Adipocyte (in vitro differentiated cells): Measurements from ENCODE around the gene AMDHD2.
"Not testable (repeated sequence)": the region's sequence is repeated elsewhere in the genome, so short reads cannot be mapped to it uniquely, and the experiment has no call there.

ENCODE experiments used
- DNase-seq: peaks from one replicate; pipeline ENCODE4 v3.0.0-alpha.2; 2015; ENCODE audit warnings: low read depth
- H3K27me3 ChIP-seq: replicated peaks from 2 replicates; pipeline ENCODE4 v1.7.0; 2013; ENCODE audit warnings: mild to moderate bottlenecking, low read length, moderate library complexity; ENCODE audit not compliant: control insufficient read depth, insufficient read depth
- H3K36me3 ChIP-seq: 2 replicates; pipeline ENCODE4 v1.7.0; 2013; ENCODE audit warnings: low read length, mild to moderate bottlenecking, moderate library complexity; ENCODE audit not compliant: control insufficient read depth, insufficient read depth, severe bottlenecking
- H3K4me1 ChIP-seq: 2 replicates; pipeline ENCODE4 v1.7.0; 2013; ENCODE audit warnings: mild to moderate bottlenecking, low read length, moderate library complexity; ENCODE audit not compliant: control insufficient read depth, insufficient read depth
- H3K4me3 ChIP-seq: 2 replicates; pipeline ENCODE4 v1.7.0; 2013; ENCODE audit warnings: mild to moderate bottlenecking, low read length, moderate library complexity
- H3K9ac ChIP-seq: 2 replicates; pipeline ENCODE4 v1.7.0; 2013; ENCODE audit warnings: mild to moderate bottlenecking, low read length, moderate library complexity
- H3K9me3 ChIP-seq: 2 replicates; pipeline ENCODE4 v1.7.0; 2013; ENCODE audit warnings: mild to moderate bottlenecking, low read length, moderate library complexity; ENCODE audit not compliant: control insufficient read depth

AMDHD2 gene

DNA sequence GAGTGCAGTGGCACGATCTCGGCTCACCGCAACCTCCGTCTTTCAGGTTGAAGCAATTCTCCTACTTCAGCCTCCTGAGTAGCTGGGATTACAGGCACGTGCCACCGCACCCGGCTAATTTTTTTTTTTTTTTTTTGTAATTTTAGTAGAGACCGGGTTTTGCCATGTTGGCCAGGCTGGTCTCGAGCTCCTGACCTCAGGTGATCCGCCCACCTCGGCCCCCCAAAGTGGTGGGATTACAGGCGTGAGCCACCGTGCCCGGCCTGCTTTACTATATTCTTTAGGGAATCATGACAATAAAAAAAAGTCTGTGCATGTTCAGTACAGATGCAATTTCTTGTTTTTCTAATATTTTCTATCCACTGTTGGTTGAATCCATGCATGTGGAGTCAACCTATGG, 23.6 kb downstream of the AMDHD2 start:
- not testable (repeated sequence) for H3K4me1 ChIP-seq, DNase-seq, H3K27me3 ChIP-seq

GRCh38 chr16:2550283-2550878, 30.2 kb downstream of the AMDHD2 start:
- not testable (repeated sequence) for H3K9ac ChIP-seq, H3K4me1 ChIP-seq, H3K4me3 ChIP-seq, H3K36me3 ChIP-seq, H3K27me3 ChIP-seq, DNase-seq, H3K9me3 ChIP-seq

More for the DNA sequence above, 23.6 kb downstream of the AMDHD2 start:
- not testable (repeated sequence) for H3K36me3 ChIP-seq, H3K9ac ChIP-seq, H3K4me3 ChIP-seq, H3K9me3 ChIP-seq

DNA sequence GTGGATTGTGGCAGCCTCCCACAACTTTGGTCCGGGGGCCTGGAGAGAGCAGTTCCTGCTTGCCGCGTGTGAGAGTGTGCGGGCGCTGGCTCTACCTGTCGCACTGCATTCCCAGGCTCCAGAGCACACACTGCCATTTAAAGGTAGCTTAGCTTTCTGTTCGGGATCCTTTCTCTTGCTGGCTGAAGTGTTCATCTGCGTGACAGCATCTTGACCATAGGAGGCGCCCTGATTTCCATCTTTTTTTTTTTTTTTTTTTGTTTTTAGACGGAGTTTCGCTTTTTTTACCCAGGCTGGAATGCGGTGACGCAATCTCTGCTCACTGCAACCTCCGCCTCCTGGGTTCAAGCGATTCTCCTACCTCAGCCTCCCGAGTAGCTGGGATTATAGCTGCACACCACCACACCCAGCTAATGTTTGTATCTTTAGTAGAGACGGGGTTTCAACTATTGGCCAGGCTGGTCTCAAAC, 31.3 kb downstream of the AMDHD2 start:
- H3K4me1 ChIP-seq, H3K9me3 ChIP-seq, DNase-seq, H3K36me3 ChIP-seq, H3K27me3 ChIP-seq, H3K9ac ChIP-seq, H3K4me3 ChIP-seq: not testable (repeated sequence)

DNA sequence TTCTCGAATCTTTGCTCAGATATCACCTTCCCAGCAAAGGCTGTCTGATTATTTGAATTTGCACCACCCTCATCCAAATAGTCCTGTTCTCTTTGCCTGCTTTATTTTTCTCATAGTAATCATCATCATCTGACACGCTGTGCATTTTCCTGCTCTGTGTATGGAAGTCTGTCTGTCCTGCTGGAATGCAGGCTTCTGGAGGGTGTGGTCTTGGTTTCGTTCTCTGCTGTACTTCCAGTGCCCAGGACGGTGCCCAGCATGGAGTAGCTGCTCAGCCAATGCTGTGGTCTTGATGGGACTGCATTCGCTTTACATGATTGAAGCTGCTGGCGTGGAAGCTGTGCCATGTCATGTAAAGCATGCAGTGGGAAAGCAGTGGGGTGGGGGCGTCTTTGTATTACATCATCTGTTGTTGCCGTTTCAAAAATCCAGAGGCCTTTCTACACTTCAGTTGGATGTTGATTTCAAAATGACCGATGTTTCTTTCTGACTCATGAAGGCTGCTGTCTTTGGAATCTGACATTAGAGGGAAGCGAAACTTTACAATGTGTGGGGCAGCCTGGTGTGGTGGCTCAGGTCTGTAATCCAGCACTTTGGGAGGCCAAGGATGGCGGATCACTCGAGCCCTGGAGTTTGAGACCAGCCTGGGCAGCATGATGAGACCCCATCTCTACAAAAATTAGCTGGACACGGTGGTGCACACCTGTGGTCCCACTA, 34.7 kb downstream of the AMDHD2 start:
- DNase-seq, H3K9me3 ChIP-seq, H3K9ac ChIP-seq, H3K27me3 ChIP-seq, H3K4me3 ChIP-seq, H3K36me3 ChIP-seq, H3K4me1 ChIP-seq: not testable (repeated sequence)

GRCh38 chr16:2557150-2557549, 37.0 kb downstream of the AMDHD2 start:
- not testable (repeated sequence) for H3K9ac ChIP-seq, H3K36me3 ChIP-seq, H3K4me3 ChIP-seq, DNase-seq, H3K27me3 ChIP-seq, H3K4me1 ChIP-seq, H3K9me3 ChIP-seq

GRCh38 chr16:2560131-2560797, 40.1 kb downstream of the AMDHD2 start:
- H3K27me3 ChIP-seq, H3K9ac ChIP-seq, H3K36me3 ChIP-seq, H3K9me3 ChIP-seq, DNase-seq, H3K4me1 ChIP-seq, H3K4me3 ChIP-seq: not testable (repeated sequence)

GRCh38 chr16:2560798-2561133, 40.6 kb downstream of the AMDHD2 start:
- not testable (repeated sequence) for H3K9ac ChIP-seq, H3K36me3 ChIP-seq, H3K4me3 ChIP-seq, H3K4me1 ChIP-seq, H3K9me3 ChIP-seq, H3K27me3 ChIP-seq, DNase-seq

GRCh38 chr16:2567506-2567905, 47.3 kb downstream of the AMDHD2 start:
- H3K9me3 ChIP-seq, DNase-seq, H3K36me3 ChIP-seq, H3K4me1 ChIP-seq, H3K9ac ChIP-seq, H3K4me3 ChIP-seq, H3K27me3 ChIP-seq: not testable (repeated sequence)

DNA sequence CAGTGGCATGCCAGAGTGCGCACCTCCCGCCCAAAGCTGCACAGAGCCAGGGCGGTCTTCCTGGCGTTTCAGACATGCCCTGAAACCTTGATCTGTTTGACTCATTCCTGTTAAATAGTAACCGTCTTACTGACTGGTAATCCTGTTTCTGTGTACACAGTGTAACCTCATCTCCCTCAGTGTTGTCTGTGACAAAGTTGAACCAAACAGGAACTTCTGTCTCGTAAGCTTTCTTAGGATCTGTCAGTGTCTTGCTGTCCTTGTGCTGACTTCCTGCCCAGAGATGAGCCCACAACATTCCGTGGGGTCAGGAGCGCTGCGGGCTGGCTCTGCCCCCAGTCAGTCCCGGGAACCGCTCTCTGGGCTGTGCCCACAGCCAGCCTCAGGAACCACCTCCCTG, 48.4 kb downstream of the AMDHD2 start:
- H3K4me3 ChIP-seq, DNase-seq: not testable (repeated sequence)

DNA sequence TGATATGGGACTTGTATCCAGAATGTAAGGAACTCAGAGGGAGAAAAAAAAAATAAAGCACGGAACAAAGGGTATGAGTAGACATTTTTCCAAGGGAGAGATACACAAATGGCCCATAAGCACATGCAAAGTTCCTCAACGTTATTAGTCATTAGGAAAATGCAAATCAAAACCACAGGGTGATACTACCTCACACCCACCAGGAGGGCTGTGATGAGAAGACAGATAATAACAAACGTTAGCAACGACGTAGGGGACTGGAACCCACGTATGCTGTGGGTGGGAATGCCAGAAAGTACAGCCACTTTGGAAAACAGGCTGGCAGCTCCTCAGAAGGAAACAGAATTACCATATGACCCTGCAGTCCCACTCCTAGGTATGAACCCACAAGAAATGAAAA, 52.5 kb downstream of the AMDHD2 start:
- H3K4me3 ChIP-seq, H3K36me3 ChIP-seq, DNase-seq, H3K4me1 ChIP-seq, H3K9me3 ChIP-seq, H3K27me3 ChIP-seq, H3K9ac ChIP-seq: not testable (repeated sequence)

More for the DNA sequence above, 48.4 kb downstream of the AMDHD2 start:
- not testable (repeated sequence) for H3K36me3 ChIP-seq, H3K27me3 ChIP-seq, H3K4me1 ChIP-seq, H3K9me3 ChIP-seq, H3K9ac ChIP-seq

DNA sequence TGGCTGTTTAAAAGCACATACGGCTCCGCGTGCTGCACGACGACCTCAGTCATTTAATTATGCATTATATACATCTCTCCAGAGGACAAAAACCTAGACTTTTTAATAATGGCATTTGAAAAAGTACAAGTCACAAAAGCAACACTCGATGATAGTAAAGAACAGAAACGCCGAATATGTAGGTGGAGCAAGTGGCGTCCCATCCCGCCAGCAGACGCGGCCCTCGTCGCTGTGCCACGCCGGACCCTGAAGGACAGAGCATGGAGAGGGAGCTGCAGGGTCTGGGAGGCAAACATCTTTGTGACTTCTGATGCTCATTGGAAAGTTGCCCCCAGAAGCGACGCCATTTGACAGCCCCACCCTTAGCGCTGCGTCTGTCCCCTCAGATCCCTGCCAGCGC, 55.7 kb downstream of the AMDHD2 start:
- not testable (repeated sequence) for H3K27me3 ChIP-seq, H3K36me3 ChIP-seq, H3K4me3 ChIP-seq, DNase-seq, H3K9me3 ChIP-seq, H3K9ac ChIP-seq, H3K4me1 ChIP-seq
